ENCODE measurements around the gene HBB. TPM values are rescaled to one million over a fixed set of nuclear protein-coding genes. Genes with fewer than 3 reads are reported as not detected.
A peak's percentile ranks its signal among the peaks of the same experiment; 100 is the strongest.

Gene HBB
- total and polyA plus RNA-seq, 2 of the 4 experiments (the other 2 are of a cell fraction), result 0.24 TPM; not detected in 1

- DNase-seq, result no peak
- CTCF ChIA-PET, result interaction anchor here (1.5 kb wide), 1 partner anchor 165 kb away, joined by 3 read pairs; no protein-coding TSS in a partner anchor
- dilution Hi-C loops (cut with HindIII; ENCODE audit: low sequenced_read_pairs, unreplicated experiment), result no loop called here
Measured at GRCh38 chr11:5198285-5198684, 28.6 kb downstream of the HBB start.

More at GRCh38 chr11:5198285-5198684, 28.6 kb downstream of the HBB start:
- Histone ChIP-seq H4K5ac (ENCODE audit: low read depth, low read length) (no peak overlapping the region), H3K79me1 (ENCODE audit: low read depth in 1 of 2, low read length in 2 of 2) (no peaks in the 10 kb centered on the region), H3K36me3 (ENCODE audit: control insufficient read depth, insufficient read depth, low read length) (no peaks in the 10 kb centered on the region), H3K18ac (ENCODE audit: low read depth, low read length) (no peak overlapping the region), H3K23ac (ENCODE audit: low read depth, low read length) (no peak overlapping the region), H3K4me2 (ENCODE audit: low read depth, low read length) (no peak overlapping the region), H3K4ac (ENCODE audit: low read depth, low read length) (no peak overlapping the region), H2AK9ac (replicated peaks; ENCODE audit: low read depth, low read length, poor library complexity) (no peak overlapping the region), H2AFZ (replicated peaks; ENCODE audit: low read length, poor library complexity) (no peak overlapping the region), H2BK20ac (ENCODE audit: low read depth, low read length) (no peak overlapping the region), H2AK5ac (ENCODE audit: low read depth, low read length) (no peak overlapping the region), H3K4me1 (ENCODE audit: control insufficient read depth, insufficient read depth, low read length) (peaks cover 2% of the 10 kb centered on the region; the same call in 1 of the 2 replicates), H4K20me1 (ENCODE audit: insufficient read depth, low read length) (no peaks in the 10 kb centered on the region), H3K4me3 (ENCODE audit: insufficient read depth, low read depth, low read length) (no peak overlapping the region), H2BK5ac (ENCODE audit: low read depth, low read length, poor library complexity, severe bottlenecking) (peak overlapping the region; percentile 2), H3K9me1 (ENCODE audit: insufficient read depth, low read length) (no peaks in the 10 kb centered on the region), H4K8ac (ENCODE audit: low read depth in 2 of 2, low read length in 2 of 2) (no peak overlapping the region; a peak in 1 of 4 replicates), H2BK15ac (ENCODE audit: low read depth, low read length) (no peak overlapping the region), H3K27ac (ENCODE audit: insufficient read depth, low read length) (no peak overlapping the region), H2BK120ac (ENCODE audit: low read depth, low read length) (no peak overlapping the region), H3K14ac (replicated peaks; ENCODE audit: low read depth, low read length) (no peak overlapping the region), H4K91ac (ENCODE audit: insufficient read depth, low read depth, low read length) (no peak overlapping the region), H3K9me3 (ENCODE audit: control insufficient read depth, insufficient read depth, low read length) (no peaks in the 10 kb centered on the region), H3K27me3 (ENCODE audit: control insufficient read depth, insufficient read depth, low read length) (no peaks in the 10 kb centered on the region), H3K56ac (ENCODE audit: extremely low read depth, insufficient read depth, low read length) (no peak overlapping the region), H3K9ac (ENCODE audit: low read depth, low read length) (no peak overlapping the region)
- TF ChIP-seq POLR2A (IDR thresholded peaks at IDR 0.05; ENCODE audit: low read depth, low read length), result no peak
- no peak for TF ChIP-seq RFX5 (IDR thresholded peaks at IDR 0.05; ENCODE audit: low read depth, low read length)
- no peak for TF ChIP-seq RAD21 (IDR thresholded peaks at IDR 0.05; ENCODE audit: low read length)
- no peak for TF ChIP-seq CHD1 (IDR thresholded peaks at IDR 0.05; ENCODE audit: low read depth, low read length)
- TF ChIP-seq ELK1 (IDR thresholded peaks at IDR 0.05; ENCODE audit: borderline replicate concordance, low read depth, low read length), result no peak
- no peak for TF ChIP-seq USF2 (IDR thresholded peaks at IDR 0.05; ENCODE audit: low read depth, low read length)
- TF ChIP-seq MAZ (IDR thresholded peaks at IDR 0.05; ENCODE audit: borderline replicate concordance, low read depth, low read length), result no peak
- no peak for TF ChIP-seq CTCF (conservative IDR thresholded peaks at IDR 0.05; ENCODE audit: low read depth, low read length)
- TF ChIP-seq CEBPB (IDR thresholded peaks at IDR 0.05; ENCODE audit: low read depth, low read length), result no peak
- TF ChIP-seq BHLHE40 (IDR thresholded peaks at IDR 0.05; ENCODE audit: low read depth, low read length), result no peak
- no peak for TF ChIP-seq MXI1 (IDR thresholded peaks at IDR 0.05; ENCODE audit: borderline replicate concordance, low read depth, low read length)
- no peak for TF ChIP-seq MAFK (IDR thresholded peaks at IDR 0.05; ENCODE audit: low read depth, low read length)
- TF ChIP-seq SMC3 (IDR thresholded peaks at IDR 0.05; ENCODE audit: low read depth, low read length), result no peak
- no peak for TF ChIP-seq NFE2L2 (IDR thresholded peaks at IDR 0.05; ENCODE audit: low read depth, low read length)
- TF ChIP-seq FOS (IDR thresholded peaks at IDR 0.05; ENCODE audit: low read depth, low read length), result no peak
- TF ChIP-seq RCOR1 (IDR thresholded peaks at IDR 0.05; ENCODE audit: insufficient replicate concordance, low read length), result no peak
- POLR2A ChIA-PET (ENCODE audit: unreplicated experiment), result no interaction called here
- intact Hi-C loops (cut with micrococcal nuclease), result no loop called here
- ATAC-seq (ENCODE audit: low read depth), result no peak
- in situ Hi-C loops (cut with MboI; ENCODE audit: low sequenced_read_pairs), result no loop called here
- BruUV-seq (replicated peaks), result no TSS peak
